ENCODE data around the gene EHBP1L1.

DNA sequence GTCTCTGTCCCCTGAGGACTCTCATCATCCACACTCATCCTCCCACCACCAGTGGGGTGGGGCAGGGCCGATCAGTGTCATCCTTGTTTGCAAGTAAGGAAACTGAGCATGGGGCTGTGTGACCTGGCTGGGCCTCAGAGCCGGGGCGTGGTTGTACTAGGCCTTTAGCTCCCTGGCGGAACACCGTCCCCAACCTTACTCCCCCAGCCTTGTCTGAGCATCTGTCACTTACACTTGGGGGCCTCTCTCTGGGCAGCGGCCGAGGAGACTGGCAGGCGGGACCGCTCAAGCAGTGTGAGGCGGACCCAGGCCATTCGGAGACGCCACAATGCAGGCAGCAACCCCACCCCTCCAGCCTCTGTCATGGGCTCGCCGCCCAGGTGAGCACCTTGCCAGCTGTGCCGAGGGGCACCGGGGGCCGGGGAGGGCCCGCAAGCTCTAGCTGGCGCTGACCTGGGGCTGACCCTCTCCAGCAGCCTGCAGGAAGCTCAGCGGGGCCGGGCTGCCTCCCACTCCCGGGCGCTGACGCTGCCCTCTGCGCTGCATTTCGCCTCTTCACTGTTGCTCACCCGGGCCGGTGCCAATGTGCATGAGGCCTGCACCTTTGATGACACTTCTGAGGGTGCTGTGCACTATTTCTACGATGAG, 43.6 kb downstream of the EHBP1L1 start:
- TF ChIP-seq, protein P1, sequence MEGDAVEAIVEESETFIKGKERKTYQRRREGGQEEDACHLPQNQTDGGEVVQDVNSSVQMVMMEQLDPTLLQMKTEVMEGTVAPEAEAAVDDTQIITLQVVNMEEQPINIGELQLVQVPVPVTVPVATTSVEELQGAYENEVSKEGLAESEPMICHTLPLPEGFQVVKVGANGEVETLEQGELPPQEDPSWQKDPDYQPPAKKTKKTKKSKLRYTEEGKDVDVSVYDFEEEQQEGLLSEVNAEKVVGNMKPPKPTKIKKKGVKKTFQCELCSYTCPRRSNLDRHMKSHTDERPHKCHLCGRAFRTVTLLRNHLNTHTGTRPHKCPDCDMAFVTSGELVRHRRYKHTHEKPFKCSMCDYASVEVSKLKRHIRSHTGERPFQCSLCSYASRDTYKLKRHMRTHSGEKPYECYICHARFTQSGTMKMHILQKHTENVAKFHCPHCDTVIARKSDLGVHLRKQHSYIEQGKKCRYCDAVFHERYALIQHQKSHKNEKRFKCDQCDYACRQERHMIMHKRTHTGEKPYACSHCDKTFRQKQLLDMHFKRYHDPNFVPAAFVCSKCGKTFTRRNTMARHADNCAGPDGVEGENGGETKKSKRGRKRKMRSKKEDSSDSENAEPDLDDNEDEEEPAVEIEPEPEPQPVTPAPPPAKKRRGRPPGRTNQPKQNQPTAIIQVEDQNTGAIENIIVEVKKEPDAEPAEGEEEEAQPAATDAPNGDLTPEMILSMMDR (IDR thresholded peaks at IDR 0.05 in 2 of 3, conservative IDR thresholded peaks at IDR 0.05 in 1 of 3; ENCODE audit: borderline replicate concordance in 1 of 3, insufficient read depth in 1 of 3, low read depth in 2 of 3, low read length in 2 of 3), result no peak
- no peak for TF ChIP-seq EZH2 (IDR thresholded peaks at IDR 0.05)
- TF ChIP-seq RAD21 (IDR thresholded peaks at IDR 0.05; ENCODE audit: low read depth), result no peak
- no peak for TF ChIP-seq SIN3A (IDR thresholded peaks at IDR 0.05; ENCODE audit: low read depth)
- TF ChIP-seq, protein P2, sequence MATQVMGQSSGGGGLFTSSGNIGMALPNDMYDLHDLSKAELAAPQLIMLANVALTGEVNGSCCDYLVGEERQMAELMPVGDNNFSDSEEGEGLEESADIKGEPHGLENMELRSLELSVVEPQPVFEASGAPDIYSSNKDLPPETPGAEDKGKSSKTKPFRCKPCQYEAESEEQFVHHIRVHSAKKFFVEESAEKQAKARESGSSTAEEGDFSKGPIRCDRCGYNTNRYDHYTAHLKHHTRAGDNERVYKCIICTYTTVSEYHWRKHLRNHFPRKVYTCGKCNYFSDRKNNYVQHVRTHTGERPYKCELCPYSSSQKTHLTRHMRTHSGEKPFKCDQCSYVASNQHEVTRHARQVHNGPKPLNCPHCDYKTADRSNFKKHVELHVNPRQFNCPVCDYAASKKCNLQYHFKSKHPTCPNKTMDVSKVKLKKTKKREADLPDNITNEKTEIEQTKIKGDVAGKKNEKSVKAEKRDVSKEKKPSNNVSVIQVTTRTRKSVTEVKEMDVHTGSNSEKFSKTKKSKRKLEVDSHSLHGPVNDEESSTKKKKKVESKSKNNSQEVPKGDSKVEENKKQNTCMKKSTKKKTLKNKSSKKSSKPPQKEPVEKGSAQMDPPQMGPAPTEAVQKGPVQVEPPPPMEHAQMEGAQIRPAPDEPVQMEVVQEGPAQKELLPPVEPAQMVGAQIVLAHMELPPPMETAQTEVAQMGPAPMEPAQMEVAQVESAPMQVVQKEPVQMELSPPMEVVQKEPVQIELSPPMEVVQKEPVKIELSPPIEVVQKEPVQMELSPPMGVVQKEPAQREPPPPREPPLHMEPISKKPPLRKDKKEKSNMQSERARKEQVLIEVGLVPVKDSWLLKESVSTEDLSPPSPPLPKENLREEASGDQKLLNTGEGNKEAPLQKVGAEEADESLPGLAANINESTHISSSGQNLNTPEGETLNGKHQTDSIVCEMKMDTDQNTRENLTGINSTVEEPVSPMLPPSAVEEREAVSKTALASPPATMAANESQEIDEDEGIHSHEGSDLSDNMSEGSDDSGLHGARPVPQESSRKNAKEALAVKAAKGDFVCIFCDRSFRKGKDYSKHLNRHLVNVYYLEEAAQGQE (IDR thresholded peaks at IDR 0.05; ENCODE audit: low read depth), result no peak
- TF ChIP-seq POLR2A (IDR thresholded peaks at IDR 0.05; ENCODE audit: borderline replicate concordance, extremely low read depth, insufficient read depth, insufficient read length), result no peak
- TF ChIP-seq SRF (IDR thresholded peaks at IDR 0.05; ENCODE audit: low read depth), result no peak
- TF ChIP-seq POLR2AphosphoS5 (IDR thresholded peaks at IDR 0.05; ENCODE audit: low read depth, low read length), result no peak
- no peak for TF ChIP-seq JUND (IDR thresholded peaks at IDR 0.05)
